ENCODE results near the gene SGIP1. TPM values are rescaled to one million over a fixed set of nuclear protein-coding genes. Genes with fewer than 3 reads are reported as not detected.

Gene SGIP1
- total RNA-seq, 4 donors from 2014 or later, result 1.9 to 8.8 (median 4.8) TPM

DNA sequence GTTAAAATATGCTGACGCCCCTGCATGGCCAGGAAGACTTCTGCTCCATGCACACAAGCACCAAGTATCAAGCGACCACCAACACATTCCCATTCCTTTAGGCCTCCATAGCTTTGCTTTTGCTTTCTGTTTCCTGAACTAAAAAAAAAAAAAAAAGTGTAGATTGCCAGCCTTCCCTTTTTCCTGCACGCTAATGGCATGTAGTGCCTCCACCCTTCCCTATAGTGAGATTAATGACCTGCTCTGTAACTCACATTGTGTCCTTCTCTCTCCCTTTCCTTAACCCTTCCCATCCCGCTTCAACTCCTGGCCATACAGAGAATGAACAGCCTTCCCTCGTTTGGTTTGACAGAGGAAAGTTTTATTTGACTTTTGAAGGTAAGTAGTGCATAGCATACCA lies 161.2 kb downstream of the SGIP1 start:
- ATAC-seq (ENCODE audit: low FRiP score), result no peak
- no peak for DNase-seq (ENCODE audit: low spot score)
- TF ChIP-seq, protein P1, sequence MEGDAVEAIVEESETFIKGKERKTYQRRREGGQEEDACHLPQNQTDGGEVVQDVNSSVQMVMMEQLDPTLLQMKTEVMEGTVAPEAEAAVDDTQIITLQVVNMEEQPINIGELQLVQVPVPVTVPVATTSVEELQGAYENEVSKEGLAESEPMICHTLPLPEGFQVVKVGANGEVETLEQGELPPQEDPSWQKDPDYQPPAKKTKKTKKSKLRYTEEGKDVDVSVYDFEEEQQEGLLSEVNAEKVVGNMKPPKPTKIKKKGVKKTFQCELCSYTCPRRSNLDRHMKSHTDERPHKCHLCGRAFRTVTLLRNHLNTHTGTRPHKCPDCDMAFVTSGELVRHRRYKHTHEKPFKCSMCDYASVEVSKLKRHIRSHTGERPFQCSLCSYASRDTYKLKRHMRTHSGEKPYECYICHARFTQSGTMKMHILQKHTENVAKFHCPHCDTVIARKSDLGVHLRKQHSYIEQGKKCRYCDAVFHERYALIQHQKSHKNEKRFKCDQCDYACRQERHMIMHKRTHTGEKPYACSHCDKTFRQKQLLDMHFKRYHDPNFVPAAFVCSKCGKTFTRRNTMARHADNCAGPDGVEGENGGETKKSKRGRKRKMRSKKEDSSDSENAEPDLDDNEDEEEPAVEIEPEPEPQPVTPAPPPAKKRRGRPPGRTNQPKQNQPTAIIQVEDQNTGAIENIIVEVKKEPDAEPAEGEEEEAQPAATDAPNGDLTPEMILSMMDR (IDR thresholded peaks at IDR 0.05), result no peak

DNA sequence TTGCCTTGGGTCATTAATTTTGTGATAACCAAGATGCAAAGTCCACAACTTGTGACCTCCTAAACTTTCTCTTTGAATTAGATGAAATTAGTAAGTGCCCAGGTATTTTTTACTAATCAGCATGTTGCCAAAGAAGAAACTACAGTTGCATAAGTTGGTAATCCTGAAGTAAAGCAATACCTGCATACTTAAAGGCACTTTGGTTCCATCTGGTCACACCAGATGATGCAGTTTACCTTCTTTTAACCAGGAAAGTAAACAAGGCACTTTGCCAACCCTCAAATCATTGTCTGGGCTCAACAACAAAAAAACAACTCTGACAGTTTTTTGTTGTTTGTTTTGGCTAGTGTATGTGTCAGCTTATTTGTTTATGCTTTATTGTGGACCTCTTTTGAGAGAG lies 162.8 kb downstream of the SGIP1 start:
- TF ChIP-seq, protein P1 (IDR thresholded peaks at IDR 0.05), result no peak
- ATAC-seq (ENCODE audit: low FRiP score) (no peak), DNase-seq (ENCODE audit: low spot score) (no peak)

DNA sequence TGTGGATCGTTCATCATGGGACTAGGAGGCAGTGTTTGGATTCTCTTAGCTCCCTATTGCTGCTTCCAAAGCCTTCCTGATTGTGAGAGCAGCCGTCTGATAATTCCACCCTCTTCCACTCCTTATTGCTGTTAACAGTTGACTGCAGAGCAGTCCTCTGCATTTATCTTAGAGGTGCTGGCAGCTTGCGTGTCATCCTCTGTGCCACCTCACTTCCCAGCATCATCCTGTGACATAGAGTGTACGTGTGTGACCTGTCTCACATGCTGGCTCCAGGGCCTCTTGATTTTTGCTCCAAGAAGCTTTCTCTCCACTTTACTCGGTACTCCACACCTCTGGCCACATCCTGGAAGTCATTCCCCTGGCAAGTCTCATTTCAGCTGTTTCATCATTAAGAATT lies 165.3 kb downstream of the SGIP1 start:
- DNase-seq (ENCODE audit: low spot score) (no peak), ATAC-seq (ENCODE audit: low FRiP score) (no peak)
- TF ChIP-seq, protein P1 (IDR thresholded peaks at IDR 0.05), result no peak

DNA sequence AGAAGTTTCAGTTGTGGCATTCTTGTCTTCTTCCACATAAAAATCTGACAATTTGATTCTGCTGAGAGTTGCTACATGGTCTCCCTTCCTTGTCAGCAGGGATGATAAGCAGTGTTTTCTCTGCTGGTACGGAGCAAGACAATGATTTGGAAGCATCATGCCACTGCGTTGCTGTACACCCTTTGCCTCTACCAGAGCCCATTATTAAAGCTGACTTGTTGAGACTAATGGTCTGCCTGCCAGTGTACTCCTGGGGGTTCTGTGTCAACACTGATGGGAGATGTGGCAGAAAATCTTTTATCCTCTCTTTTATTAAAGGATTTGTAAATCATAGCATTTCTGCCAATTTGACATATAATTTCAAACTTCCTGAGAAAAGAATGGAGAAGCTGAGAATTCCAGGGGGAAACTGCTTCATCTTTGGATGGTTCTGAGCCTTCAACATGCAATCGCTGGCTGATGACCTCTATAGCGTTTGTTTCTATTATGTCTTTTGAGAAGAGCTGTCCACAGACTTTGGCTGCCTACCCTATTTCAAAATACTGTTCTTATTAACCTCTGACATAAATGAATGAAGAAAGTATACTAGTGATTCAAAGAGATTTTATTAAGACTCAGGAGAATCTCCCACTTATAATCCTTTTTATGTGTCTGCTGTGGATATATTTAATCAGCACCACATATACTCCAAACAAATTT lies 170.4 kb downstream of the SGIP1 start:
- TF ChIP-seq, protein P1 (IDR thresholded peaks at IDR 0.05), result no peak
- DNase-seq (ENCODE audit: low spot score) (no peak), ATAC-seq (ENCODE audit: low FRiP score) (no peak)

DNA sequence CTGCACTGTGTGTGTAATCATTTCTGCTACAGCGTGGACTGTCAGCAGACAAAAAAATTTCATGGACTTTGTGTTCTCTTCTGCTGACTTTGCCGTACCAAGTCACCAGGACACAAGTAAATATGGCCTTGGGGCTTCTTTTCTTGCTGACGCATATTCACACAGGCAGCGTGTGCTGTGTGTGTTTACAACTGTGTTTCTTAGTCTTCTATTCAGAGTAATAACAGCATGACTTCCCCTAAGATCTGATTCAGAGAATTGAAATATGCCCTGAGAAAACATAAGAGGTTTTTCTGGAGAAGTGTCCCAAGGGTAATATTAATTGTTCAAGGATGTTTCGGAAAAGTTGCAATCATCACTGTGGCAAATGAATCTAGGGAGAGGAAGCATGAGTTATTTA lies 171.2 kb downstream of the SGIP1 start:
- DNase-seq (ENCODE audit: low spot score), result no peak
- TF ChIP-seq, protein P1 (IDR thresholded peaks at IDR 0.05), result no peak
- ATAC-seq (ENCODE audit: low FRiP score), result peak; percentile 48

DNA sequence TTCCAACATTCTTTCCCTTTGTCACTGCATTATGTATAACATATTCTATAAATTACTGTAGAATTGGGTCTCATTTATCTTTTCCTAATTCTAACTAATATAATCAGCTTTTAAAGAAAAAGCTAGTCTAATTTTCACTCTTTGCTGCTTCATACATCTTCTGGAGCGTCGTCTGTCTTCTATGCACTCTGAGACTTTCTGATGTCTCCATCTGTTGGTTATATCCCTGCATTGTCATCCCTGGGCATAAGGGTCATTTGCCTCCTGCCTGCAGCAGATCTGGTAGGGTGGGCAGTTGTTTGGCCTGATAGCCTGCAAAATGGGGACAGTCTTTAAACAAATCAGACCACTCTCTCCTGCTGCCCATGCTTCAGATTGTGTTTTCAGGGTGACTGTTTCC lies 177.5 kb downstream of the SGIP1 start:
- TF ChIP-seq, protein P1 (IDR thresholded peaks at IDR 0.05), result no peak
- ATAC-seq (ENCODE audit: low FRiP score) (no peak), DNase-seq (ENCODE audit: low spot score) (no peak)

DNA sequence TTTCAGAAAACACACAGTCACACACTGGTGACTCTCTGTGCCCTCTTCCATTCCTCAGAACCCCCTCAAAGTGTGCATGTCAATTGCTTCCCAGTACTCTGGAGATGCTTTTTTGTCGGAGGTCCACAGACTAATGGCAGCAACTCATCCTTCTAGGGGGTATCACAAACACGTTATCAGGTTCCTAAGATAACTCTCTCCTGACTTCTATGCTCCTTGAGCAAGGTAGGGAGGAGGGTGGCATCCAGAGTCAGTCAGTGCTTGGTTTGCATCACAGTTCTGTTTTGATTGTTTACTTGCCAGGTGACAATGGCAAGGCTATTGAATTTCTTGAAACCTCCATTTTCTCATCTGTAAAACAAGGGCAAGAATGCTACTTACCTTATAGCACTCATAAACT lies 178.9 kb downstream of the SGIP1 start:
- TF ChIP-seq, protein P1 (IDR thresholded peaks at IDR 0.05), result no peak
- ATAC-seq (ENCODE audit: low FRiP score), result no peak
- DNase-seq (ENCODE audit: low spot score), result no peak
